DOHH2 (cell line): ENCODE data around the gene PI3.

Experiments
- H3F3A ChIP-seq: fragments of 200-600 bp; sonication (generic), shearing (Covaris generic); 2 replicates; pipeline ENCODE4 v1.6.0; 2016; ENCODE audit warnings: antibody characterized with exemption, mild to moderate bottlenecking; ENCODE audit not compliant: control insufficient read depth, insufficient read depth
- H3K27ac ChIP-seq: fragments of 200-600 bp; sonication (generic); 2 replicates; pipeline ENCODE4 v1.5.1; 2014; ENCODE audit warnings: low read depth, mild to moderate bottlenecking, low read length, moderate library complexity
- H3K27me3 ChIP-seq: fragments of 200-600 bp; sonication (generic); 2 replicates; pipeline ENCODE4 v1.6.1; 2014; ENCODE audit warnings: mild to moderate bottlenecking, low read length, mixed read lengths; ENCODE audit not compliant: control insufficient read depth
- H3K36me3 ChIP-seq: fragments of 200-600 bp; sonication (generic); 2 replicates; pipeline ENCODE4 v1.6.1; 2014; ENCODE audit warnings: mild to moderate bottlenecking, low read length, moderate library complexity, mixed read lengths; ENCODE audit not compliant: control insufficient read depth
- H3K4me1 ChIP-seq: fragments of 200-600 bp; sonication (generic); 2 replicates; pipeline ENCODE4 v1.6.1; 2014; ENCODE audit warnings: mild to moderate bottlenecking, low read length, mixed read lengths; ENCODE audit not compliant: control insufficient read depth
- H3K4me2 ChIP-seq: fragments of 200-600 bp; sonication (generic); 2 replicates; pipeline ENCODE4 v1.6.0; 2014; ENCODE audit warnings: mild to moderate bottlenecking, low read length, moderate library complexity
- H3K4me3 ChIP-seq: fragments of 200-600 bp; sonication (generic); 2 replicates; pipeline ENCODE4 v1.5.1; 2014; ENCODE audit warnings: mild to moderate bottlenecking, low read length, mixed read lengths
- H3K79me2 ChIP-seq: fragments of 200-600 bp; sonication (generic); 2 replicates; pipeline ENCODE4 v1.6.1; 2014; ENCODE audit warnings: mild to moderate bottlenecking, low read length, mixed read lengths; ENCODE audit not compliant: control insufficient read depth
- H3K9me2 ChIP-seq: fragments of 200-600 bp; sonication (generic); replicated peaks from 2 replicates; pipeline ENCODE4 v1.6.1; 2014; ENCODE audit warnings: mild to moderate bottlenecking, low read length, mixed read lengths; ENCODE audit not compliant: control insufficient read depth
- H3K9me3 ChIP-seq: fragments of 200-600 bp; sonication (generic); 2 replicates; pipeline ENCODE4 v1.6.1; 2014; ENCODE audit warnings: antibody characterized with exemption, low read length, mixed read lengths; ENCODE audit not compliant: control insufficient read depth, insufficient read depth
- H4K20me1 ChIP-seq: fragments of 200-600 bp; sonication (generic); 2 replicates; pipeline ENCODE4 v1.6.0; 2014; ENCODE audit warnings: low read depth, mild to moderate bottlenecking, antibody characterized with exemption, low read length, moderate library complexity; ENCODE audit not compliant: control insufficient read depth, insufficient read depth
- EZH2phosphoT487 ChIP-seq: fragments of 200-600 bp; sonication (generic); IDR thresholded peaks from 2 replicates; pipeline ENCODE4 v1.6.1; 2017; ENCODE audit warnings: borderline replicate concordance, mild to moderate bottlenecking, antibody characterized with exemption, low read length, moderate library complexity, mixed read lengths
- TF ChIP-seq, protein P1 (sequence below): fragments of 200-600 bp; sonication (generic); IDR thresholded peaks from one replicate; pipeline ENCODE4 v1.5.1; 2014; ENCODE audit warnings: antibody characterized with exemption, mild to moderate bottlenecking, low read depth, low read length; ENCODE audit not compliant: poor library complexity, severe bottlenecking

Gene PI3

DNA sequence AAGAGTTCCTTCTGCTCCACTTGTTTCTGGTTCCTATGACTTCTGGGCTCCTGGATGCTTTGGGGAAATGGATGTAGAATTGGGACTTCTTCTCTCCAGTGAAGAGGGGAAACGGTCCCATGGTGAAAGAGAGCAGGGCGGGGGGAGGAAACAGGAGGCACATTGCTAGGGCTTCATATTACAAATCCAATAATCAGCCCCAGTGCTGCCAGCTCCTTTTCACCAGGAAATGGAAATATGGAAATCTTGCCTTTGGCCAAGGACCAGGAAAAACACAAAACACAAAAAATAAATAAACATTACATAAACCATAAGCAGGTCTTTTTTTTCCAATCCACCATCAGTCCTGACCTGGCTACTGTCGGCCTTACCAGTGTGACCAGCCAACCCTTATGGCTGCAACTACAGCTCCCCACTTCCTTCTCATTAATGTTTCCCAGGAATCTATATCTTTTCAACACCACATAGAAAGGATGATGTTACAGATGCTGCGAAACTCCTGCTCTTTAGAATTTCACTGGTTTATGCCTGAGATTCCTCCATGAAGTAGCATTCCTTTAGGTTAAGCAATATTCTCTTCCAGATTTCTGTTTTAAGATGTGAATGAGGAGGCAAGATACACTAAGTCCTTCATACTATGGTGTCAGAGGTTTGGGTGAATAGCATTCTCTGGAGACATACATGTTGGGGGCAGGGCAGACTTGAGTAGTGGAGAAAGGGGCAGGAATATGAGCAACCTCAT, 2.0 kb downstream of the PI3 start:
- 0 out of 2 replicates have a peak, but pooled peaks cover 3% of the 10 kb centered on the region for H3K27me3 ChIP-seq
- no peak overlapping the region for H3K27ac ChIP-seq
- no peak overlapping the region for H3K4me2 ChIP-seq
- H3F3A ChIP-seq, result no peaks in the 10 kb centered on the region
- H4K20me1 ChIP-seq, result no peaks in the 10 kb centered on the region
- H3K79me2 ChIP-seq, result no peaks in the 10 kb centered on the region
- no peaks in the 10 kb centered on the region for H3K9me2 ChIP-seq
- TF ChIP-seq EZH2phosphoT487, result no peak
- TF ChIP-seq, protein P1, sequence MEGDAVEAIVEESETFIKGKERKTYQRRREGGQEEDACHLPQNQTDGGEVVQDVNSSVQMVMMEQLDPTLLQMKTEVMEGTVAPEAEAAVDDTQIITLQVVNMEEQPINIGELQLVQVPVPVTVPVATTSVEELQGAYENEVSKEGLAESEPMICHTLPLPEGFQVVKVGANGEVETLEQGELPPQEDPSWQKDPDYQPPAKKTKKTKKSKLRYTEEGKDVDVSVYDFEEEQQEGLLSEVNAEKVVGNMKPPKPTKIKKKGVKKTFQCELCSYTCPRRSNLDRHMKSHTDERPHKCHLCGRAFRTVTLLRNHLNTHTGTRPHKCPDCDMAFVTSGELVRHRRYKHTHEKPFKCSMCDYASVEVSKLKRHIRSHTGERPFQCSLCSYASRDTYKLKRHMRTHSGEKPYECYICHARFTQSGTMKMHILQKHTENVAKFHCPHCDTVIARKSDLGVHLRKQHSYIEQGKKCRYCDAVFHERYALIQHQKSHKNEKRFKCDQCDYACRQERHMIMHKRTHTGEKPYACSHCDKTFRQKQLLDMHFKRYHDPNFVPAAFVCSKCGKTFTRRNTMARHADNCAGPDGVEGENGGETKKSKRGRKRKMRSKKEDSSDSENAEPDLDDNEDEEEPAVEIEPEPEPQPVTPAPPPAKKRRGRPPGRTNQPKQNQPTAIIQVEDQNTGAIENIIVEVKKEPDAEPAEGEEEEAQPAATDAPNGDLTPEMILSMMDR, result no peak
- no peaks in the 10 kb centered on the region for H3K36me3 ChIP-seq
- H3K9me3 ChIP-seq, result no peaks in the 10 kb centered on the region
- no peaks in the 10 kb centered on the region for H3K4me1 ChIP-seq
- no peak overlapping the region for H3K4me3 ChIP-seq

DNA sequence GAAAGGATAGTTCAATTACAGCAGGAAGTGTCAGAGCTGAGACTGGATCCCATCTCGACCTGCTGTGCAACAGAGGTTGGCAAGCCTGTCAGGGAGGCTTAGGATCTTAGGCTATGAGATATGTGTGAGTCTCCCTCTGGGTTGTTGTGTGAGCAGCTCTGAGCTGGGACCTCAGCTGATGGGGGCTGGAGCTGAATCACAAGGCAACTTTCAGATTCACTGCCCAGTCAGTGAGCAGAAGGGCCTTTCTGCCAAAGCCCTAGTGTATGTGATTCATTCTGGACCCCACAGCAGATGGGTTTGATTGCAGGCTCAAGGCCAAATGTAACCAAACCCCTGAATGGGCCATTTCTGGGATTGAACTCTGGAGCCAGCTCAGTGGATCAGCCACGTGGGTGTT, 4.5 kb downstream of the PI3 start:
- Histone ChIP-seq H3K79me2 (no peaks in the 10 kb centered on the region), H3K9me3 (no peaks in the 10 kb centered on the region), H4K20me1 (no peaks in the 10 kb centered on the region), H3K4me2 (no peak overlapping the region), H3K4me1 (no peaks in the 10 kb centered on the region), H3K27ac (no peak overlapping the region), H3F3A (no peaks in the 10 kb centered on the region), H3K27me3 (no peaks in the 10 kb centered on the region), H3K9me2 (no peaks in the 10 kb centered on the region), H3K36me3 (no peaks in the 10 kb centered on the region), H3K4me3 (no peak overlapping the region)
- TF ChIP-seq, protein P1, result no peak
- TF ChIP-seq EZH2phosphoT487, result no peak

DNA sequence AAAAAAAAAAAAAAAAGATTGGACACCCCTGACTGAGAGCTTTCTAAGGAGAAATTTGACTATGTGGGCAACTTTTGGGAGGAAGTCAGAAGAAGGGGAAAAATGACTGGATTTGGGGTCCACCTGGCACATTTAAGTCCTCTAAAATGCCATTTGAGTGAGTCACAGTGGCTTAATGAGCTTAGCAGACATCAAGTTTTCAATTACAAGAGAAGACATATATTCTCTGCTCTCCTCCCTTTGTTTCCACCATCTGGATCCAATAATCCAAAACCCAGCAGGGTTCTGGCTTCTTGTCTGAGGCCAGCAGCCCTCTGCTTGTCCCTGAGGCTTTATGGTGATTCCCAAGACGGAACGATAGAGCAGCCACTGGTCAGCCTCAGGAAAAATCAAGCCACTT, 6.9 kb downstream of the PI3 start:
- TF ChIP-seq, protein P1, result no peak
- no peak for TF ChIP-seq EZH2phosphoT487
- H3F3A ChIP-seq, result no peaks in the 10 kb centered on the region
- no peak overlapping the region for H3K4me2 ChIP-seq
- no peak overlapping the region for H3K27ac ChIP-seq
- no peak overlapping the region for H3K4me3 ChIP-seq
- no peaks in the 10 kb centered on the region for H3K9me2 ChIP-seq
- no peaks in the 10 kb centered on the region for H3K9me3 ChIP-seq
- H3K27me3 ChIP-seq, result peaks cover 3% of the 10 kb centered on the region; the same call in 1 of the 2 replicates
- no peaks in the 10 kb centered on the region for H3K4me1 ChIP-seq
- H3K79me2 ChIP-seq, result no peaks in the 10 kb centered on the region
- H4K20me1 ChIP-seq, result no peaks in the 10 kb centered on the region
- no peaks in the 10 kb centered on the region for H3K36me3 ChIP-seq
